UCSD-AML1 (cell line): Measurements from ENCODE around the gene SSRP1.
"Not testable (repeated sequence)": the region's sequence is repeated elsewhere in the genome, so short reads cannot be mapped to it uniquely, and the experiment has no call there.

Source experiments
- DNase-seq: peaks from one replicate; lab custom pipeline; 2025; ENCODE audit not compliant: unreplicated experiment; lab: John Stamatoyannopoulos, UW

SSRP1 gene, protein sequence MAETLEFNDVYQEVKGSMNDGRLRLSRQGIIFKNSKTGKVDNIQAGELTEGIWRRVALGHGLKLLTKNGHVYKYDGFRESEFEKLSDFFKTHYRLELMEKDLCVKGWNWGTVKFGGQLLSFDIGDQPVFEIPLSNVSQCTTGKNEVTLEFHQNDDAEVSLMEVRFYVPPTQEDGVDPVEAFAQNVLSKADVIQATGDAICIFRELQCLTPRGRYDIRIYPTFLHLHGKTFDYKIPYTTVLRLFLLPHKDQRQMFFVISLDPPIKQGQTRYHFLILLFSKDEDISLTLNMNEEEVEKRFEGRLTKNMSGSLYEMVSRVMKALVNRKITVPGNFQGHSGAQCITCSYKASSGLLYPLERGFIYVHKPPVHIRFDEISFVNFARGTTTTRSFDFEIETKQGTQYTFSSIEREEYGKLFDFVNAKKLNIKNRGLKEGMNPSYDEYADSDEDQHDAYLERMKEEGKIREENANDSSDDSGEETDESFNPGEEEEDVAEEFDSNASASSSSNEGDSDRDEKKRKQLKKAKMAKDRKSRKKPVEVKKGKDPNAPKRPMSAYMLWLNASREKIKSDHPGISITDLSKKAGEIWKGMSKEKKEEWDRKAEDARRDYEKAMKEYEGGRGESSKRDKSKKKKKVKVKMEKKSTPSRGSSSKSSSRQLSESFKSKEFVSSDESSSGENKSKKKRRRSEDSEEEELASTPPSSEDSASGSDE

DNA sequence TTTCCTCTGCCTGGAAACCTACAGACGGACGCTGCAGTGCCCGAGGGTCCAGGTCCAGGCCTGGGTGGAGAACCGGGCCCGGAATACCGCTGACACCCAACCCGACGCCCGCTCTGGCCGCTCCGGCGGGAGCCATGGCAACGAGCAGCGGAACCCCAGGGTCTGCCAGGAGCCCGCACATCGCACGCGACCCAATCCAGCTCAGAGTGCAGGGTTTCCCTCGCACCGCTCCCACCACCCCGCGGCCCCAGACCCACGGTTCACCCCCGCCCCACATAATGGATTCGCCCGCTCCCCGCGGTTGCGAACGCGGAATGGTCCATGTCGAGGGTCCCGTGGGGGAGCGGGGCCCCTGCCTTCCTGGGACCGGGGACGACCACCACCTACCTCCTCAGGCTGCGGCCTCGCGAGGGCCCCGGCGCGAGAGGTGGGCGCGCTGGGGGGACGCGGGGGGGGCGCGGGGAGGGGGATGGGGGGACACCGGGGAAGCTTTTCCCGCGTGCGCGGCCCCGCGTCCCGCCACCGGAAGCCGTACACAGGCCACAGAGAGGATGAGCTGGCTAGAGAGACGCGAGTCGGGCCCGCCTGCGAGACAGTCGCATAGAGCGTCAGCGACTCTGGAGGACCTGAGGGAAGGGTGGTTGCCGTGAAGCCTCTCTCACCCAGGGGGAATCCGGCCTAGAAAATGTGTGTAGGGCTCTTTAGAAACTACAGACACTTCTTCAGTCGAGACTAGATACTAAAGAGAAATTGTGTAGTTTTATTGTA is at the start of gene SSRP1:
TSS of gene SSRP1 (minus strand) at position 550 of the 768 bp plus-strand sequence. CDS start 771 bp downstream, outside the sequence.
- peak; percentile 84 for DNase-seq

DNA sequence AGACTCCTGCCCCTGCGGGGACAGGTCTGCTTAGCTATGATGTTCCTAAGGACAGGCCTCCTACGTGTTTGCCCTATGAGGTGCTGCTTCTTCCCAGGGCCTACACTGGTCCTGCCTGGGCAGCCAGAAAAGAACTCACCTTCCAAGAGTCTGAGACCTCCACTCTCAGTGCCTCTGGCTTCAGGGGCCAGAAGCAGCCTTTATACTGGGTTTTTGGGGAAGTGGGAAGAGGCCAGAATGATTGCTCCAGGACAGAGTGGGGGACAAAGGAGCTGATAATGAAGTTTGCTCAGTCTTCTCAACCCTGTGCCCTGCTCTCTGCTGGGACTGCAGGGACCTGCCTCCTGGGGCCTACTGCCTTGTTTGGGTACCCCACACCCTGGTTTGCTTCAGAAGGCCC is 45.3 kb upstream of the SSRP1 start, which contains the start of gene PRG3:
TSS of gene PRG3 (minus strand) at position 176 of the 400 bp plus-strand sequence. CDS start 442 bp downstream, outside the sequence.
- no peak for DNase-seq

- DNase-seq = peak; percentile 22
Observed at GRCh38 chr11:57379732-57380131, 44.0 kb upstream of the SSRP1 start.

DNA sequence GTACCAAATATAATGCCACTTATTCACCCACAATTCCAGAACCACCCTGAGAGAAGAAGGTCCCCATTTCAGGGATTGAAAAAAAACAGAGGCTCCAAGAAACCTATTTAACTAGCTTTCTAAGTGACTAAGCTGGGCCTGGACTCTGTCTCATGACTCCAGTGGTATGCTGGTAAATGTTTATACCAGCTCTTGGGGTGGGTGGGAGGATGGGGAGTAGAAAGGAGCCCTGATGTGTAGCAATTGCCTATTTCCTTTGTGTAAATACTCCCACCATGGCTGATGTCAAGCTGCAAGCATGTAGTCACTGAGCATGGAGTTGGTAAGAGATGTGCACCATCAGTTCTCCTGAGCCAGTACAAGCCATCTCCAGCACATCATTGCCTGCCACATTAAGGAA is 42.5 kb upstream of the SSRP1 start:
- DNase-seq = no peak

GRCh38 chr11:57377107-57377506 is 41.4 kb upstream of the SSRP1 start:
- DNase-seq = no peak

DNA sequence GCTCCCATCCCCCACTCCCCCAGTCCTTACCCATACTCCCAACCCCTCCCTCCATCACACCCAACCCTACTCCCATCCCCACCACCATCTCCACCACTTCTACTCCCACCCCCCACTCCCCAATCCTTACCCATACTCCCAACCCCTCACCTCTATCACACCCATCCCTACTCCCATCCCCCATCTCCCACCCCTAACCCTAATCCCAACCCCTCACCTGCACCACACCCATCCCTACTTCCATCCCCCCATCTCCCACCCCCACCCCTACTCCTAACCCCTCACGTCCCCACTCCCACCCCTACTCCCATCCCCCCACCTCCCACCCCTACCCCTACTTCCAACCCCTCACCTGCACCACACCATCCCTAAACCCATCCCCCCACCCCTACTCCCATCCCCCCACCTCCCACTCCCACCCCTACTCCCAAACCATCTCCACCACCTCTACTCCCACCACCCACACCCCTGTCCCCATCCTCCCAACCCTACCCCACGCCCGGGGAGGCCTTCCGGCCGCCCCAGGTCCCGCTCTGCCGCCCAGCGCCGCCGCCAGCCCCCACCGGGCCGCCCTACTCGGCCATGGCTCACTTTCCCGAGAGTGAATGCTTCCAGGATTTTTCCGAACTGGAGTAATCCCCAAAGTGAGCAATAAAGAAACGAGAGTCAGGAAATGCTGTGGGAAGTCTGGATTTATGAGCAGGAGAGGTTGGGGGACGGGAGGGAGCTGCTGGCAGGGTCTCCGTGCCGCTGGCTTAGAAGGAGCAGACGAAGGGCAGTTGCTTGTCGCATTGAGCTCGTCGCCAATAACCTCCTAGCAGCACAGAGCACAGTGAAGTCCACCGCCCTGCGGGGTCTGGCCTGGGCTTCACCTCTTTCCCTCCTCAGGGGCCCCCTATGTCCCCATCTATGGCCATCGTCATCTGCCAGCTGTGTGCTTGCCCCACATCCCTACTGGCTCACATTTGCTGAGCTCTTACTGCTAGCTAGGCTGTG is 40.7 kb upstream of the SSRP1 start:
- DNase-seq = no peak

GRCh38 chr11:57375490-57375889 is 39.8 kb upstream of the SSRP1 start:
- no peak for DNase-seq

DNA sequence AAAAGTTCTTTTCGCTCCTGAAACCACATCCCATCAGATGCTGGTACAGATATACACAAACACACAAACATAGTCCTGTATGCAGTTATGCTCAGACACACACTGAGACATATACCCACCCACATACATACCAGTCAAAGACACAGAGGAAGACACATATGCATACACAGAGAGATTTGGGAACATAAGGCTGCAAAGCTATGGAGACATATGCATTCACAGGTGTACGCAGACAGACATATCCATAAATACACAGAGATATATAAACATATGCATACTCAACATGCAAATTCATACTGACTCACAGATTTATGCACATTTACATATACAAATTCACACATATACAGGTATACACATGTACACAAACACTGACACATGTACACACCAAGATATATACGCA is 39.3 kb upstream of the SSRP1 start:
- no peak for DNase-seq

DNA sequence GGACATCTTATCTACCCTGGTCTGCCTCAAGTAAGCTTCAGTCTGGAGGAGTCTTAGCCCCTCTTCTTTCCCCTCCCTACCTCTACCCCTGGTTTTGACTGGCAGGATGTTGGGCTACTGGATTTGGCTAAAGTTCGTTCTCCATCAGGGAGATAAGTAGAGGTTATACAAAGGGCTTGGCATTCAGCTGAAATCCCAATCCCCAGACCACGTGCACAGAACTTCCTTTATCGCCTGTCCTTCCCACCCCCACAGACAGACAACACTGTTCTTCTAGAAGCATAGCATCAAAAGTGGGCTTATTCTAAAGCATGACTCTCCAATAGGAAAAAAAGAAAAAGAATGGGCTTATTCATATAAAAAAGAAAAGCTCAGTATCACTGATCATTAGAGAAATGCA is 37.5 kb upstream of the SSRP1 start:
- DNase-seq = no peak

DNA sequence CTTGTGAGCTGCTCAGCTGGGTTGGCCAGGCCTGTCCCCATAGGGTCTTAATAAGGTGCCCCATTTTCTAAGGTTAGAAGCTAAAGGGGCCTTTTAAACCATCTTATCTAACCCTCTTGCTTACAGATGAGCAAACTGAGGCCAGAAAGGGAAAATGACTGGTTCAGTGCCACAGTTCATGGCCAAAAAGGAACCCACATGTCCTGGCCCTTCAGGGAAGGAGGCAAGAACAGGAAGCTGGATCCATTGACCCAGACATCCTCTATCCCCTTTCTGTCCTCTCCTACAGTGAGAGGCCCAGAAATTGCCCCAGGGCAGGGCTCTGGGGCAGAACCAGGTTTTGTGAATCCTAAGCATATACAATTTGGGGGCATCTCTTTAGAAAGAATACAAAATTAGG is 35.2 kb upstream of the SSRP1 start:
- DNase-seq = no peak

GRCh38 chr11:57370251-57370650 is 34.6 kb upstream of the SSRP1 start:
- no peak for DNase-seq

DNA sequence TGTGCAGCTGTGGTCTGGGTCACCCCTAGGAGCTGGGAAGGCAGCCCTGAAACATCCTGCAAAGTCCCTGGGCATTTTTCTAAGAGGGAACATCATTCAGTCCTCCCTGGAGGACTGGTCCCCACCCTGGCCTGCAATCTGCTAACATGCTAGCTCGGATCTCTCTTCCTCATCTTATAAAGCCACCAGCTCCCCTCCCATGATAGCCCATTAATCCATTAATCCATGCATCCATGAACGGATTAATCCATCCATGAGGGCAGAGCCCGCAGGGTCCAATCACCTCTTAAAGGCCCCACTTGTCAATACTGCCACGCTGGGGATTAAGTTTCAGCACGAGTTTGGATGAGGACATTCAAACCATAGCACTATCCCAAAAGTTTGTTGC is 33.1 kb upstream of the SSRP1 start:
- DNase-seq = no peak

- peak; percentile 50 for DNase-seq
Observed at GRCh38 chr11:57368106-57368844, 32.6 kb upstream of the SSRP1 start.

GRCh38 chr11:57364851-57365660 is 29.4 kb upstream of the SSRP1 start:
- no peak for DNase-seq

- no peak for DNase-seq
Observed at GRCh38 chr11:57363131-57364080, 27.7 kb upstream of the SSRP1 start.

DNA sequence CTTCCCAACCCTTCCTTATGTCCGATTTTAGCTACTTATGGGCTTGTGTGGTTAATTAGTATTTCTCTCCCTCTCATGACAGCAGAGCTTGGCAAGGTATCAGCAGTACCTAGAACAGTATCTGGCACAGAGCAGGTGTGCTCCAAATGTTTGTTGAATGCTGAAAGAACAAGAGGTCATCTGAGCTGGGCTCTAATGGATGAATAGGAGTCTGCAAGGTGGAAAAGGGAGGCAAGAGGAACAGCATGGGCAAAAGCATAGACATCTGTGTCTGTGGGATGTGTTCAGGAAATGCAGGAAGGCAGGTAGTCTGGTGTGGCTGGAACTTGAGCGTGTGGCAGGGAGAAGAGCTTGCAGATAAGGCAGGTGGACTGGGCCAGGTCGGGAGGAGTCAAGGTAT is 26.2 kb upstream of the SSRP1 start:
- DNase-seq = no peak

GRCh38 chr11:57361420-57361819 is 25.7 kb upstream of the SSRP1 start:
- DNase-seq = not testable (repeated sequence)

- no peak for DNase-seq
Observed at GRCh38 chr11:57360991-57361390, 25.3 kb upstream of the SSRP1 start.
